ENCODE measurements around the gene RIMBP2. TPM values are rescaled to one million over a fixed set of nuclear protein-coding genes. Genes with fewer than 3 reads are reported as not detected.

Gene RIMBP2
- total and polyA plus RNA-seq, 2 experiments from 2014 or later, result 0.31 to 0.37 TPM

- Histone ChIP-seq H3K36me3 (ENCODE audit: insufficient read depth) (no peaks in the 10 kb centered on the region), H2AFZ (no peak overlapping the region), H3K27me3 (ENCODE audit: insufficient read depth) (no peaks in the 10 kb centered on the region), H3K4me2 (no peak overlapping the region), H3K9me2 (ENCODE audit: insufficient read depth) (no peaks in the 10 kb centered on the region), H3K79me2 (replicated peaks; ENCODE audit: insufficient read depth) (no peaks in the 10 kb centered on the region), H4K20me1 (replicated peaks; ENCODE audit: insufficient read depth) (no peaks in the 10 kb centered on the region), H3F3A (replicated peaks; ENCODE audit: low read depth) (no peaks in the 10 kb centered on the region), H3K27ac (ENCODE audit: low read depth) (no peak overlapping the region), H3K4me1 (ENCODE audit: insufficient read depth) (no peaks in the 10 kb centered on the region), H3K4me3 (no peak overlapping the region)
- H3K4me1 Mint-ChIP-seq, result no peaks in the 10 kb centered on the region
- H3K9me3 Mint-ChIP-seq, result peaks cover 99% of the 10 kb centered on the region
- TF ChIP-seq CTCF (conservative IDR thresholded peaks at IDR 0.05; ENCODE audit: low read depth in 2 of 2), result no peak
- no peak for TF ChIP-seq ETS1 (IDR thresholded peaks at IDR 0.05)
- no peak for TF ChIP-seq POLR2AphosphoS5 (IDR thresholded peaks at IDR 0.05; ENCODE audit: low read depth)
- TF ChIP-seq EZH2 (IDR thresholded peaks at IDR 0.05; ENCODE audit: low read depth, unreplicated experiment), result no peak
- no peak for TF ChIP-seq REST (IDR thresholded peaks at IDR 0.05; ENCODE audit: unreplicated experiment)
- H3K4me3 Mint-ChIP-seq, result no peak overlapping the region
- peaks cover 47% of the 10 kb centered on the region for H3K36me3 Mint-ChIP-seq (ENCODE audit: low read depth)
- H3K27me3 Mint-ChIP-seq (ENCODE audit: insufficient read depth, low read depth, poor library complexity), result peaks cover 2% of the 10 kb centered on the region
- H3K27ac Mint-ChIP-seq, result no peak overlapping the region
- ATAC-seq (no peak), DNase-seq (ENCODE audit: low spot score) (no peak)
Observed at GRCh38 chr12:130498589-130499385, 217.3 kb downstream of the RIMBP2 start.

GRCh38 chr12:130497991-130498390 is 218.1 kb downstream of the RIMBP2 start:
- H3K4me1 Mint-ChIP-seq, result no peaks in the 10 kb centered on the region
- Histone ChIP-seq H3K9me2 (ENCODE audit: insufficient read depth) (no peaks in the 10 kb centered on the region), H3K4me1 (ENCODE audit: insufficient read depth) (no peaks in the 10 kb centered on the region), H3F3A (replicated peaks; ENCODE audit: low read depth) (no peaks in the 10 kb centered on the region), H3K4me2 (no peak overlapping the region), H4K20me1 (replicated peaks; ENCODE audit: insufficient read depth) (no peaks in the 10 kb centered on the region), H2AFZ (no peak overlapping the region), H3K27me3 (ENCODE audit: insufficient read depth) (no peaks in the 10 kb centered on the region), H3K36me3 (ENCODE audit: insufficient read depth) (no peaks in the 10 kb centered on the region), H3K79me2 (replicated peaks; ENCODE audit: insufficient read depth) (no peaks in the 10 kb centered on the region), H3K27ac (ENCODE audit: low read depth) (no peak overlapping the region), H3K4me3 (no peak overlapping the region)
- DNase-seq (ENCODE audit: low spot score) (no peak), ATAC-seq (no peak)
- H3K27me3 Mint-ChIP-seq (ENCODE audit: insufficient read depth, low read depth, poor library complexity), result peaks cover 2% of the 10 kb centered on the region
- no peak overlapping the region for H3K4me3 Mint-ChIP-seq
- no peak overlapping the region for H3K27ac Mint-ChIP-seq
- peaks cover 50% of the 10 kb centered on the region for H3K36me3 Mint-ChIP-seq (ENCODE audit: low read depth)
- H3K9me3 Mint-ChIP-seq, result peaks cover 99% of the 10 kb centered on the region
- TF ChIP-seq CTCF (conservative IDR thresholded peaks at IDR 0.05; ENCODE audit: low read depth in 2 of 2), result no peak
- TF ChIP-seq STAT1 (IDR thresholded peaks at IDR 0.05; ENCODE audit: unreplicated experiment), result no peak
- no peak for TF ChIP-seq NANOG (IDR thresholded peaks at IDR 0.05; ENCODE audit: borderline replicate concordance)
- TF ChIP-seq ETS1 (IDR thresholded peaks at IDR 0.05), result no peak
- no peak for TF ChIP-seq REST (IDR thresholded peaks at IDR 0.05; ENCODE audit: unreplicated experiment)
- TF ChIP-seq EZH2phosphoT487 (IDR thresholded peaks at IDR 0.05; ENCODE audit: unreplicated experiment), result no peak
- TF ChIP-seq JUNB (IDR thresholded peaks at IDR 0.05; ENCODE audit: unreplicated experiment), result no peak
